ENCODE results near the gene IL18R1. TPM values are rescaled to one million over a fixed set of nuclear protein-coding genes. Genes with fewer than 3 reads are reported as not detected.
A peak's percentile ranks its signal among the peaks of the same experiment; 100 is the strongest.

The IL18R1 gene
- total RNA-seq, 2 experiments from 2014 or later, result 22.4 to 23.4 TPM

- intact Hi-C loops (cut with DNase I, micrococcal nuclease), result loop anchor here in 1 of 2 experiments (2.0 kb wide), 1 partner anchor 57 kb away; no protein-coding TSS in a partner anchor
- ATAC-seq (no peak), DNase-seq (no peak)
- no peaks in the 10 kb centered on the region for H3K27me3 Mint-ChIP-seq
- H3K4me3 Mint-ChIP-seq, result no peak overlapping the region
- H3K27ac Mint-ChIP-seq, result no peak overlapping the region
- POLR2A ChIA-PET, result no interaction called here
- H3K36me3 Mint-ChIP-seq (ENCODE audit: low read depth), result peaks cover 28% of the 10 kb centered on the region
- CTCF ChIA-PET, result interaction anchor here (0.7 to 1.8 kb wide), 6 partner anchors 9 to 152 kb away, joined by 3 to 7 read pairs (median 3); no protein-coding TSS in a partner anchor
- H3K9me3 Mint-ChIP-seq (ENCODE audit: low read depth), result no peaks in the 10 kb centered on the region
- peaks cover 28% of the 10 kb centered on the region for H3K4me1 Mint-ChIP-seq
These were observed 36.5 kb downstream of the IL18R1 start for GRCh38 chr2:102392096-102392495.

GRCh38 chr2:102392942-102393341 lies 37.3 kb downstream of the IL18R1 start:
- H3K4me3 Mint-ChIP-seq, result no peak overlapping the region
- DNase-seq (no peak), ATAC-seq (no peak)
- POLR2A ChIA-PET, result no interaction called here
- intact Hi-C loops (cut with DNase I, micrococcal nuclease), result loop anchor here in 1 of 2 experiments (2.0 kb wide), 1 partner anchor 56 kb away; no protein-coding TSS in a partner anchor
- no peak overlapping the region for H3K27ac Mint-ChIP-seq
- CTCF ChIA-PET, result interaction anchor here (1.2 to 1.8 kb wide), 3 partner anchors 9 to 49 kb away, joined by 3 to 7 read pairs (median 4); no protein-coding TSS in a partner anchor
- peaks cover 20% of the 10 kb centered on the region for H3K36me3 Mint-ChIP-seq (ENCODE audit: low read depth)
- H3K9me3 Mint-ChIP-seq (ENCODE audit: low read depth), result no peaks in the 10 kb centered on the region
- H3K4me1 Mint-ChIP-seq, result peaks cover 22% of the 10 kb centered on the region
- no peaks in the 10 kb centered on the region for H3K27me3 Mint-ChIP-seq

DNA sequence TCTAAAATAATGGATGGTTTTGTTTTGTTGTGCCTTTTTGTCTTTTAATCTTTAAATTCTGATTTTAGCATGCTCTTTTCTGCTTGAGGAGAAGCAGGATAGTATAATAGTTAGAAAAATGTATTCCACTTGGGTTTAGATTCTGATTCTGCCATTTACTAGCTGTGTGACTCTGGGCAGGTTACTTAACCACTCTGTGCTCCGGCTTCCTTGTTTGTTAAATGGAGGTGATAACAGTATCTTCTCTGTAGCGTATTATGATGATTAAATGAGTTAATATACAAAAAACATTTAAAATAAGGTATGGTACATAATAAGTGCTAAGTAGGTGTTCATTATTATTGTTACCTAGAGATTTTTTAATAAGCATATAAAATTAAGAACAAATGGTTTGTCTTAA lies 40.4 kb downstream of the IL18R1 start:
- H3K36me3 Mint-ChIP-seq (ENCODE audit: low read depth), result peaks cover 7% of the 10 kb centered on the region
- intact Hi-C loops (cut with DNase I, micrococcal nuclease), result no loop called here
- DNase-seq (no peak), ATAC-seq (no peak)
- H3K4me3 Mint-ChIP-seq, result no peak overlapping the region
- no peaks in the 10 kb centered on the region for H3K9me3 Mint-ChIP-seq (ENCODE audit: low read depth)
- H3K27me3 Mint-ChIP-seq, result no peaks in the 10 kb centered on the region
- peaks cover 14% of the 10 kb centered on the region for H3K4me1 Mint-ChIP-seq
- CTCF ChIA-PET, result interaction anchor here (0.6 kb wide), 1 partner anchor 417 kb away, joined by 3 read pairs; no protein-coding TSS in a partner anchor
- POLR2A ChIA-PET, result no interaction called here
- no peak overlapping the region for H3K27ac Mint-ChIP-seq

GRCh38 chr2:102397209-102397608 lies 41.6 kb downstream of the IL18R1 start:
- POLR2A ChIA-PET, result no interaction called here

GRCh38 chr2:102399499-102400141 lies 44.0 kb downstream of the IL18R1 start:
- CTCF ChIA-PET, result interaction anchor here (1.4 kb wide), 1 partner anchor 159 kb away, joined by 3 read pairs; no protein-coding TSS in a partner anchor
- POLR2A ChIA-PET, result no interaction called here
- DNase-seq (no peak), ATAC-seq (no peak)
- Mint-ChIP-seq H3K27ac (no peak overlapping the region), H3K4me1 (peaks cover 12% of the 10 kb centered on the region), H3K4me3 (no peak overlapping the region), H3K36me3 (ENCODE audit: low read depth) (peaks cover 2% of the 10 kb centered on the region), H3K27me3 (no peaks in the 10 kb centered on the region), H3K9me3 (ENCODE audit: low read depth) (no peaks in the 10 kb centered on the region)
- intact Hi-C loops (cut with DNase I, micrococcal nuclease), result no loop called here

More at GRCh38 chr2:102397209-102397608, 41.6 kb downstream of the IL18R1 start:
- H3K4me3 Mint-ChIP-seq, result no peak overlapping the region
- peaks cover 14% of the 10 kb centered on the region for H3K4me1 Mint-ChIP-seq
- no peak overlapping the region for H3K27ac Mint-ChIP-seq
- H3K9me3 Mint-ChIP-seq (ENCODE audit: low read depth), result no peaks in the 10 kb centered on the region
- ATAC-seq (no peak), DNase-seq (no peak)
- H3K36me3 Mint-ChIP-seq (ENCODE audit: low read depth), result peaks cover 5% of the 10 kb centered on the region
- CTCF ChIA-PET, result interaction anchor here (0.9 to 1.0 kb wide), 2 partner anchors 46 to 448 kb away, joined by 3 to 4 read pairs; no protein-coding TSS in a partner anchor
- intact Hi-C loops (cut with DNase I, micrococcal nuclease), result no loop called here
- no peaks in the 10 kb centered on the region for H3K27me3 Mint-ChIP-seq

GRCh38 chr2:102401456-102401855 lies 45.9 kb downstream of the IL18R1 start:
- DNase-seq (no peak), ATAC-seq (no peak)
- Mint-ChIP-seq H3K36me3 (ENCODE audit: low read depth) (no peaks in the 10 kb centered on the region), H3K27me3 (no peaks in the 10 kb centered on the region), H3K4me3 (no peak overlapping the region), H3K9me3 (ENCODE audit: low read depth) (no peaks in the 10 kb centered on the region), H3K27ac (peak overlapping the region; percentile 17), H3K4me1 (peaks cover 12% of the 10 kb centered on the region)
- ChIA-PET POLR2A (no interaction called here), CTCF (no interaction called here)
- intact Hi-C loops (cut with DNase I, micrococcal nuclease), result no loop called here

GRCh38 chr2:102401865-102402264 lies 46.3 kb downstream of the IL18R1 start:
- POLR2A ChIA-PET, result no interaction called here
- H3K9me3 Mint-ChIP-seq (ENCODE audit: low read depth), result no peaks in the 10 kb centered on the region
- no peaks in the 10 kb centered on the region for H3K27me3 Mint-ChIP-seq
- H3K36me3 Mint-ChIP-seq (ENCODE audit: low read depth), result no peaks in the 10 kb centered on the region
- intact Hi-C loops (cut with DNase I, micrococcal nuclease), result no loop called here
- no peak overlapping the region for H3K27ac Mint-ChIP-seq
- no peak for DNase-seq
- CTCF ChIA-PET, result no interaction called here
- no peak overlapping the region for H3K4me3 Mint-ChIP-seq
- no peak for ATAC-seq
- peaks cover 12% of the 10 kb centered on the region for H3K4me1 Mint-ChIP-seq

DNA sequence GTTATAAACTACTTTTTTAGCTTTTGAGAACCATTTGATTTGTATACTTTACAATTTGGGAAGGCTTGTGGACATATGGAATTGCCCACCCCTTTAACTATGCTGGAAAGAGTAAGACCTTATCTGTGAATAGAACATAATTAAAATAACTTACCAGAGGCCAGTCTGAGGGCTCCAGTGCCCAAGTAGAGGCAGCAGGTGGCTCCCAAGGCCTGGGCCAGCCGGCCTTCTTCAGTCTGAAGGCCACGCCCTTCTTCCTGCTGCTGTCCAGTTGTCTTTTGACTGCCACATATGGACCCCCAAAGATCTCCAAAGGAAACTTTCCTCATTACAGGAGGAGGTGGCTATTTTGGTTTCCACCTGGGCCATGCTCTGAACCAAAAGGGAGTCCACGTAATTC lies 55.4 kb downstream of the IL18R1 start:
- POLR2A ChIA-PET, result no interaction called here
- Mint-ChIP-seq H3K27me3 (no peaks in the 10 kb centered on the region), H3K27ac (no peak overlapping the region), H3K36me3 (ENCODE audit: low read depth) (no peaks in the 10 kb centered on the region), H3K4me1 (peaks cover 6% of the 10 kb centered on the region), H3K9me3 (ENCODE audit: low read depth) (peaks cover 4% of the 10 kb centered on the region), H3K4me3 (no peak overlapping the region)
- DNase-seq (no peak), ATAC-seq (no peak)
- intact Hi-C loops (cut with DNase I, micrococcal nuclease), result no loop called here
- CTCF ChIA-PET, result interaction anchor here (1.2 kb wide), 1 partner anchor 37 kb away, joined by 3 read pairs; no protein-coding TSS in a partner anchor

DNA sequence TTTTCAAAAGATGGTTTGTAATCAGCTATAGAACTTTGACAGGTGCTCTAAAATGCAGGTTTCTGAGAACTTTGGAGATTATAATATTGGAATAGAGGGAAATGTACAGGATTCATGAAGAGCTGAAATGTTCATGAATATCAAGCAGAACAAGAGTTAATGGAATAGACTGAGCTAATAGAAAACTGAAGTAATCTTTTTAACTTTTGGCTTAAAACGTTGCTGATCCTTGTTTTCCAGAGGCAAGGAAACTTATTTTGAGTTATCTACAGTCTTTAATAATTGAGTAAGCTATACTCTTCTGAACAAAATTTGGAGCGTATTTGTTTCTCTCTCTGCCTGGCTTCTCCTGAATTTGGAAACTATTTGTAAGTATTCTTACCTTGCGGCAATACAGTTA lies 56.6 kb downstream of the IL18R1 start:
- peaks cover 5% of the 10 kb centered on the region for H3K36me3 Mint-ChIP-seq (ENCODE audit: low read depth)
- DNase-seq (no peak), ATAC-seq (no peak)
- H3K27ac Mint-ChIP-seq, result no peak overlapping the region
- ChIA-PET CTCF (interaction anchor here (1.6 kb wide), 1 partner anchor 15 kb away, joined by 3 read pairs; no protein-coding TSS in a partner anchor), POLR2A (no interaction called here)
- H3K4me1 Mint-ChIP-seq, result peaks cover 15% of the 10 kb centered on the region
- H3K4me3 Mint-ChIP-seq, result no peak overlapping the region
- intact Hi-C loops (cut with DNase I, micrococcal nuclease), result loop anchor here in 1 of 2 experiments (2.0 kb wide), 1 partner anchor 43 kb away; no protein-coding TSS in a partner anchor
- H3K9me3 Mint-ChIP-seq (ENCODE audit: low read depth), result peaks cover 8% of the 10 kb centered on the region
- no peaks in the 10 kb centered on the region for H3K27me3 Mint-ChIP-seq

- Mint-ChIP-seq H3K4me1 (peaks cover 52% of the 10 kb centered on the region), H3K27ac (peak overlapping the region; percentile 98), H3K4me3 (peak overlapping the region; percentile 34), H3K27me3 (peaks cover 5% of the 10 kb centered on the region), H3K36me3 (ENCODE audit: low read depth) (peaks cover 14% of the 10 kb centered on the region), H3K9me3 (ENCODE audit: low read depth) (peaks cover 8% of the 10 kb centered on the region)
- POLR2A ChIA-PET, result no interaction called here
- intact Hi-C loops (cut with DNase I, micrococcal nuclease), result loop anchor here (1.0 to 2.0 kb wide), 5 partner anchors 19 to 411 kb away; no protein-coding TSS in a partner anchor
- DNase-seq, result no peak
- CTCF ChIA-PET, result interaction anchor here (0.9 to 4.9 kb wide), 4 partner anchors 9 to 160 kb away, joined by 3 to 20 read pairs (median 4); no protein-coding TSS in a partner anchor
- ATAC-seq, result peak; percentile 71
These were observed 62.4 kb downstream of the IL18R1 start for GRCh38 chr2:102417946-102418345.

- intact Hi-C loops (cut with DNase I, micrococcal nuclease), result loop anchor here (1.0 to 2.0 kb wide), 5 partner anchors 19 to 412 kb away; no protein-coding TSS in a partner anchor
- Mint-ChIP-seq H3K36me3 (ENCODE audit: low read depth) (peaks cover 14% of the 10 kb centered on the region), H3K9me3 (ENCODE audit: low read depth) (peaks cover 8% of the 10 kb centered on the region), H3K27ac (peak overlapping the region; percentile 90), H3K4me1 (peaks cover 57% of the 10 kb centered on the region), H3K27me3 (peaks cover 7% of the 10 kb centered on the region), H3K4me3 (peak overlapping the region; percentile 70)
- no peak for DNase-seq
- peak; percentile 61 for ATAC-seq
- POLR2A ChIA-PET, result no interaction called here
- CTCF ChIA-PET, result interaction anchor here (0.7 to 4.9 kb wide), 10 partner anchors 9 to 393 kb away, joined by 3 to 20 read pairs (median 4); no protein-coding TSS in a partner anchor
These were observed 62.9 kb downstream of the IL18R1 start for GRCh38 chr2:102418421-102418961.

All from activated CD4-positive, alpha-beta T cell treated with anti-CD3 and anti-CD28 coated beads for 36 hours (primary cell).